Measurements from ENCODE around the gene OLFML2A. TPM values are rescaled to one million over a fixed set of nuclear protein-coding genes. Genes with fewer than 3 reads are reported as not detected.
A peak's percentile ranks its signal among the peaks of the same experiment; 100 is the strongest.

OLFML2A gene
- total and polyA plus RNA-seq, 3 experiments from 2014 or later, result not detected

GRCh38 chr9:124857533-124858162, 80.7 kb downstream of the OLFML2A start:
- CTCF ChIA-PET, result interaction anchor here (0.7 to 1.0 kb wide), 2 partner anchors 15 to 84 kb away, joined by 3 read pairs; no protein-coding TSS in a partner anchor
- peaks cover 30% of the 10 kb centered on the region for H3K4me1 ChIP-seq (ENCODE audit: insufficient read depth, low read length)
- peak in 1 of 5 donors; percentile 42 for DNase-seq
- peaks cover 4 to 56% (median 12%) of the 10 kb centered on the region in 3 donors for H3K36me3 Mint-ChIP-seq
- POLR2A ChIA-PET, result interaction anchor here (0.5 kb wide), 1 partner anchor 330 kb away, joined by 3 read pairs; no protein-coding TSS in a partner anchor
- H3K27ac Mint-ChIP-seq, result peak overlapping the region in 4 of 8 donors; percentile 58 to 88 (median 70)
- H3K27me3 ChIP-seq (ENCODE audit: insufficient read depth, low read length, poor library complexity, severe bottlenecking), result no peaks in the 10 kb centered on the region
- no peaks in the 10 kb centered on the region for H3K27me3 Mint-ChIP-seq
- peaks cover 32% of the 10 kb centered on the region for H3K36me3 ChIP-seq (ENCODE audit: insufficient read depth, low read length)
- peaks cover 31 to 60% (median 36%) of the 10 kb centered on the region in 3 donors for H3K4me1 Mint-ChIP-seq
- H3K4me3 ChIP-seq (ENCODE audit: low read length), result no peak overlapping the region
- H3K9me3 ChIP-seq (ENCODE audit: low read length), result no peaks in the 10 kb centered on the region
- H3K9me3 Mint-ChIP-seq, result no peaks in the 10 kb centered on the region
- H3K27ac ChIP-seq (ENCODE audit: low read depth, low read length), result no peak overlapping the region
- H3K4me3 Mint-ChIP-seq, result peak overlapping the region in 1 of 7 donors; percentile 4

GRCh38 chr9:124858330-124859046, 81.6 kb downstream of the OLFML2A start:
- CTCF ChIA-PET, result interaction anchor here (0.7 kb wide), 1 partner anchor 85 kb away, joined by 3 read pairs; no protein-coding TSS in a partner anchor
- H3K4me3 Mint-ChIP-seq, result peak overlapping the region in 1 of 7 donors; percentile 99
- H3K9me3 ChIP-seq (ENCODE audit: low read length), result no peaks in the 10 kb centered on the region
- H3K27ac Mint-ChIP-seq, result peak overlapping the region in 1 of 8 donors; percentile 92
- peaks cover 23% of the 10 kb centered on the region for H3K4me1 ChIP-seq (ENCODE audit: insufficient read depth, low read length)
- peaks cover 4 to 56% (median 12%) of the 10 kb centered on the region in 3 donors for H3K36me3 Mint-ChIP-seq
- no peaks in the 10 kb centered on the region for H3K27me3 ChIP-seq (ENCODE audit: insufficient read depth, low read length, poor library complexity, severe bottlenecking)
- no peaks in the 10 kb centered on the region for H3K9me3 Mint-ChIP-seq
- POLR2A ChIA-PET, result interaction anchor here (0.5 kb wide), 1 partner anchor 329 kb away, joined by 3 read pairs; no protein-coding TSS in a partner anchor
- H3K4me3 ChIP-seq (ENCODE audit: low read length), result no peak overlapping the region
- H3K4me1 Mint-ChIP-seq, result peaks cover 27 to 55% (median 31%) of the 10 kb centered on the region in 3 donors
- no peak for DNase-seq
- H3K27me3 Mint-ChIP-seq, result no peaks in the 10 kb centered on the region
- peaks cover 32% of the 10 kb centered on the region for H3K36me3 ChIP-seq (ENCODE audit: insufficient read depth, low read length)
- H3K27ac ChIP-seq (ENCODE audit: low read depth, low read length), result no peak overlapping the region

DNA sequence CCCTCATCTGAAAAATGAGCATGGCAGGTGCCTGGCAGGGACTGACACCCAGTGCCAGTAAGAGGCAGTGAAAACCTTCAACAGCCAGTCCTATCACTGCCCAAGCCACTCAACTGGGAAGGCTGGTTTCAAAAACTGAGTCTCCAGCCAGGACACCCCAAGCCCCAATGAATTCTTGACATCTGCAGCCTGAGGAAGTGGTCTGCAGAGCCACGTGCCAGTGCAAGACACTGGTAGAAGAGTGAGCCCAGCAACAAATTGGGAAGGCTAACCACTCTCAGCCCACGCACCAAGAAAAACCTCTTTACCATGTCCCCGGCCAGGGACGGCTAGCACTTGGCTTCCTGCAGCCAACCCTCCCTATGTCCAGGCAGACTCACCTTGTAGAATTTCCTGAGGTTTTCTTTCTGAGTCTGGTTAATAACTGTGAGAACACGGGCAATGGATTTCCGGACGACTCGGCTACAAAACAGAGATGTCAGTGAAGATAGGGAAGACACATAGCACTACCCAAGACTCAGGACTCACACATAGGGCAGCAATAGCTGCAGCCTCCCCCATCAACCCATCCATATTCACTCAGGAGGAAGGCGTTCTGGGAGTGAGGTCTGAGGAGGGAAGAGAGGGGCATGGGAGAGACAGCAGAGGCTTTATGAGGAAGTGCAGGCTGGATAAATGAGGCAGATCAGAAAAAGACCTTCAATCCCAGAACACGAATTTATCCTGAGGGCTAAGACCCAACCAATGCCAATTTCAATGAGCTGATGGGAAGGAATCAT, 83.1 kb downstream of the OLFML2A start:
- POLR2A ChIA-PET, result interaction anchor here (2.6 to 3.2 kb wide), 2 partner anchors 10 to 89 kb away, joined by 17 to 35 read pairs; partner anchors contain the start of gene NR6A1
- H3K9me3 Mint-ChIP-seq, result no peaks in the 10 kb centered on the region
- no peak for DNase-seq
- peaks cover 26 to 48% (median 31%) of the 10 kb centered on the region in 3 donors for H3K4me1 Mint-ChIP-seq
- H3K27ac Mint-ChIP-seq, result peak overlapping the region; percentile 30 to 98 (median 98)
- peak overlapping the region; percentile 96 for H3K27ac ChIP-seq (ENCODE audit: low read depth, low read length)
- CTCF ChIA-PET, result interaction anchor here (1.6 to 3.0 kb wide), 4 partner anchors 8 to 87 kb away, joined by 8 to 31 read pairs (median 12); partner anchors contain the start of genes NR6A1 and WDR38
- no peaks in the 10 kb centered on the region for H3K27me3 ChIP-seq (ENCODE audit: insufficient read depth, low read length, poor library complexity, severe bottlenecking)
- peak overlapping the region; percentile 88 for H3K4me3 ChIP-seq (ENCODE audit: low read length)
- H3K36me3 Mint-ChIP-seq, result peaks cover 4 to 56% (median 12%) of the 10 kb centered on the region in 3 donors
- H3K36me3 ChIP-seq (ENCODE audit: insufficient read depth, low read length), result peaks cover 32% of the 10 kb centered on the region
- no peaks in the 10 kb centered on the region for H3K27me3 Mint-ChIP-seq
- no peaks in the 10 kb centered on the region for H3K9me3 ChIP-seq (ENCODE audit: low read length)
- peaks cover 21% of the 10 kb centered on the region for H3K4me1 ChIP-seq (ENCODE audit: insufficient read depth, low read length)
- H3K4me3 Mint-ChIP-seq, result peak overlapping the region; percentile 88 to 99 (median 96)

DNA sequence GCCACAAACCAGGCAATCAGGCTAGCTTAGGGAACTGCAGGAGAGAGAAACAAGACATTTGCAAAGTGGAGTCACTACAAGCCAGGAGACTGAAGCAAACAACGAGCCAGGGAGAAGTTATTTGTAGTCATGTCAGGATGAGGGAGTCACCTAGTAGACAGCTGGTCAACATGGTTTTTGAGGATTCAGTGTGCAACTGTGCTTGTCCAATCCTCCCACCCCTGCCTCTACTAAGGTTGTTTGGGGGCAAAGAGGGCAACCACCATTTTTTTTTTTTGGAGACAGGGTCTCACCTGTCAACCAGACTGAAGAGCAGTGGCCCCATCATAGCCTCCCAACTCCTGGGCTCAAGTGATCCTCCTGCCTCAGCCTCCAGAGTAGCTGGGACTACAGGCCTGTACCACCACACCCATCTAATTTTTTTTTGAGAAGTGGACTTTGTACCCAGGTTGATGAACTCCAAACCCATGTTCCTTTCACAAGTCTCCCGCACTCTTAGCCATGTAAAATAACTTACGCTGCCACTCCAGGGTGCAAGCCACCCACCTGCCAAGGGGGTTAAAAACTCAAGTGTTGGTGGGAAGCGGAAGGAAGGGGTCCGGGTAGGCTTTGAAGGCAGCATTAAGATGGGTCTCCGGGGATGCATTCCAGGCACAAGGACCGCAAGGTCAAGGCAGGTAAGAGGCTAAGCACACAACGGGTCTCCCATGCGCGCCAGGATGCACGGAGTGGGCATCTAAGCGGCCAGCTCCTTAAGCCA, 83.8 kb downstream of the OLFML2A start:
- ChIA-PET CTCF (interaction anchor here (1.0 to 3.0 kb wide), 5 partner anchors 9 to 88 kb away, joined by 4 to 31 read pairs (median 8); partner anchors contain the start of genes NR6A1 and WDR38), POLR2A (interaction anchor here (0.5 to 3.2 kb wide), 6 partner anchors 8 to 380 kb away, joined by 3 to 35 read pairs (median 9); partner anchors contain the start of genes HSPA5 and NR6A1)
- H3K4me3 Mint-ChIP-seq, result peak overlapping the region; percentile 88 to 99 (median 96)
- Histone ChIP-seq H3K27ac (ENCODE audit: low read depth, low read length) (peak overlapping the region; percentile 96), H3K36me3 (ENCODE audit: insufficient read depth, low read length) (peaks cover 32% of the 10 kb centered on the region), H3K27me3 (ENCODE audit: insufficient read depth, low read length, poor library complexity, severe bottlenecking) (no peaks in the 10 kb centered on the region), H3K9me3 (ENCODE audit: low read length) (no peaks in the 10 kb centered on the region), H3K4me1 (ENCODE audit: insufficient read depth, low read length) (peaks cover 21% of the 10 kb centered on the region), H3K4me3 (ENCODE audit: low read length) (peak overlapping the region; percentile 88)
- peaks cover 26 to 44% (median 31%) of the 10 kb centered on the region in 3 donors for H3K4me1 Mint-ChIP-seq
- DNase-seq, result no peak
- H3K27ac Mint-ChIP-seq, result peak overlapping the region; percentile 85 to 98 (median 98)
- H3K9me3 Mint-ChIP-seq, result no peaks in the 10 kb centered on the region
- H3K36me3 Mint-ChIP-seq, result peaks cover 4 to 54% (median 12%) of the 10 kb centered on the region in 3 donors
- H3K27me3 Mint-ChIP-seq, result no peaks in the 10 kb centered on the region

DNA sequence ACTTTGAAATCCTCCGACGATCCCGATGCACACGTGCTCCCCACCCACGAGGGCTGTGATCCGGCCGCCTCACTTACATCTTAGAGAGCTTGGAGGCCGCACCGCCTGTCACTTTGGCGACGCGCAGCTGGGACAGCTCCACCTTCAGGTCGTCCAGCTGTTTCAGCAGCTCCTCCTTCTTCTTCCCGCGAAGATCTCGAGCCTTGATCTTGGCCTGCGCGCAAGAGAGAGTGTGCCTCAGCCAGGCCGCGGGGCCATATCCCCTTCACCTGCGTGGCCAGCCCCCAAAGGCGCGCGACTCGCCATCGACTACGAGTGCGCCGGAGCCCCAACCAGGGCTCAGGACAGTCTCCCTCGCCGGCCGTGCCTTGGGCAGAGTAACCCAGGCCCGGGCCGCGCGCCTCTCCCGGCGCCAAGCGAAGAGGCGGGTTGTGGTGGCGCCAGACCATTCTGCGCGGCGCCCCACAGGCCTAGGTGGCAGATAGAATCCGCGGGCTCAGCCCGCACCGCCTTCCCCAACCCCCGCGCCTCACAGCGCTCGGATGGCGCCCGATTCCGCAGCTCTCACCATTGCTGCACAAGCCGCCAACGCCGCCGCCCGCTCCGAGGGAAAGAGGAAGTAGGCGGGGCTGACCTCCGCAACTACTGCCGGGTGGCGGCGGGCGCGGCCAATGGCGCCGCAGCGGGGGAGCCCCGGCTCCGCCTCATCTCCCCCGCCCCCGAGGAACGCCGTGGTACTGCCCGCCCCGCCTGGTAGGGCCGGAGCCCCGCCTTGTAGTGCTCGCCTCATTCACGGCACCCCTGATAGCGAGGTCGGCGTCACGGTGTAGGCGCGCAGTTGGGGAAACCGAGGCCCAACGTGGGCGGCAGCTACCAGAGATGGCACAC, 84.7 kb downstream of the OLFML2A start, which contains the start of the genes ARPC5L and RPL35:
TSS of gene ARPC5L (plus strand) at position 789 of the 888 bp plus-strand sequence. CDS start 7,161 bp downstream, outside the sequence.
TSS of gene RPL35 (minus strand) at position 616 of the 888 bp plus-strand sequence. CDS start at position 571, 45 bp downstream.
- H3K4me3 Mint-ChIP-seq, result peak within 1 kb of the TSS; percentile 88 to 99 (median 96)
- peaks cover 4 to 52% (median 12%) of the 10 kb centered on the region in 3 donors for H3K36me3 Mint-ChIP-seq
- ChIA-PET CTCF (interaction anchor here (1.0 to 3.0 kb wide), 5 partner anchors 8 to 89 kb away, joined by 4 to 31 read pairs (median 8); partner anchors contain the start of genes NR6A1 and WDR38), POLR2A (interaction anchor here (0.5 to 3.2 kb wide), 9 partner anchors 9 to 1657 kb away, joined by 3 to 35 read pairs (median 5); partner anchors contain the start of genes GOLGA1, HSPA5 and NR6A1)
- H3K9me3 Mint-ChIP-seq, result no peaks in the 10 kb centered on the region
- Histone ChIP-seq H3K27me3 (ENCODE audit: insufficient read depth, low read length, poor library complexity, severe bottlenecking) (no peaks in the 10 kb centered on the region), H3K27ac (ENCODE audit: low read depth, low read length) (peak within 1 kb of the TSS; percentile 96), H3K4me3 (ENCODE audit: low read length) (peak within 1 kb of the TSS; percentile 88), H3K36me3 (ENCODE audit: insufficient read depth, low read length) (peaks cover 32% of the 10 kb centered on the region), H3K4me1 (ENCODE audit: insufficient read depth, low read length) (peaks cover 21% of the 10 kb centered on the region), H3K9me3 (ENCODE audit: low read length) (no peaks in the 10 kb centered on the region)
- H3K27me3 Mint-ChIP-seq, result no peaks in the 10 kb centered on the region
- H3K27ac Mint-ChIP-seq, result peak within 1 kb of the TSS; percentile 92 to 98 (median 98)
- peak; percentile 93 to 96 (median 94) for DNase-seq
- H3K4me1 Mint-ChIP-seq, result peaks cover 26 to 44% (median 31%) of the 10 kb centered on the region in 3 donors

DNA sequence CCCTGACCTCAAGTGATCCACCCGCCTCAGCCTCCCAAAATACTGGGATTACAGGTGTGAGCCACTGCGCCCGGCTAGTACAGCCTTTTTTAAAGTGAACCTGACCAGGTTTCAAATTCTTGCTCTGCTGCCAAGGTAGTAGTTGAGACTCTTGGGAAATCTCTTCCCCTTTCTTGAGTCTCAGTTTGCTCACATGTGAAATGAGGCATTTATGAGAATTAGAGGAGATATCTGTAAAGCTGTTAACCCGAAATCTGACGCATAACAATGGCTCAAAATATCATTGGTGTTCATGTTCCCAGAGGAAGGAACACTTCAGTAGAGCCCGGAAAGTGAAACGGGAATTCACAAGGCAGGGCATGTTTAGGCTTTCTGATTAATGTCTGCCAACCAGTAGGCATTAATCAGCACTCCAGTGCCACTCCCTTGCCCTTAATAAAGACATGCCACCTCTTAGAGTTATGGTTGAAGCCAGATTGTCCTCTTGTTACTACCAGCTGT, 86.5 kb downstream of the OLFML2A start:
- peak overlapping the region in 6 of 7 donors; percentile 26 to 73 (median 59) for H3K4me3 Mint-ChIP-seq
- Histone ChIP-seq H3K9me3 (ENCODE audit: low read length) (no peaks in the 10 kb centered on the region), H3K4me3 (ENCODE audit: low read length) (no peak overlapping the region), H3K4me1 (ENCODE audit: insufficient read depth, low read length) (peaks cover 29% of the 10 kb centered on the region), H3K27ac (ENCODE audit: low read depth, low read length) (no peak overlapping the region), H3K36me3 (ENCODE audit: insufficient read depth, low read length) (peaks cover 23% of the 10 kb centered on the region), H3K27me3 (ENCODE audit: insufficient read depth, low read length, poor library complexity, severe bottlenecking) (no peaks in the 10 kb centered on the region)
- POLR2A ChIA-PET, result no interaction called here
- H3K36me3 Mint-ChIP-seq, result peaks cover 4 to 35% (median 12%) of the 10 kb centered on the region in 3 donors
- CTCF ChIA-PET, result interaction anchor here (1.7 kb wide), 1 partner anchor 10 kb away, joined by 7 read pairs; the partner anchor contains the start of gene WDR38
- H3K27me3 Mint-ChIP-seq, result peaks cover 0 to 1% of the 10 kb centered on the region in 2 donors
- peaks cover 35 to 54% (median 38%) of the 10 kb centered on the region in 3 donors for H3K4me1 Mint-ChIP-seq
- no peaks in the 10 kb centered on the region for H3K9me3 Mint-ChIP-seq
- no peak for DNase-seq
- H3K27ac Mint-ChIP-seq, result peak overlapping the region in 2 of 8 donors; percentile 47 to 92

All from CD8-positive, alpha-beta memory T cell (primary cell).